B cell (primary cell): Measurements from ENCODE around the gene HOXD1. TPM values are rescaled to one million over a fixed set of nuclear protein-coding genes. Genes with fewer than 3 reads are reported as not detected.

Source experiments
- ATAC-seq: fragments of 200-7000 bp; cut with Tn5 transposase; one replicate; pipeline ENCODE4 v1.10.0; 2021; ENCODE audit warnings: low read depth, mild to moderate bottlenecking, moderate number of reproducible peaks, moderate library complexity
- CTCF ChIA-PET: fragments of 350-600 bp; sonication (Branson Sonifier 250); formaldehyde crosslinking; loops from one replicate; lab custom pipeline; 2021; ENCODE audit warnings: antibody characterized with exemption, inconsistent platforms; lab: Charles Lee
- POLR2A ChIA-PET: fragments of 350-600 bp; sonication (Branson Sonifier 250); formaldehyde crosslinking; loops from one replicate; lab custom pipeline; 2021; ENCODE audit warnings: antibody characterized with exemption; lab: Charles Lee
- DNase-seq: peaks from one replicate; pipeline ENCODE4 v3.0.0; 2013
- H2AFZ ChIP-seq: 2 replicates; pipeline ENCODE4 v1.6.1; 2012; ENCODE audit warnings: mild to moderate bottlenecking, low read depth, low read length; ENCODE audit not compliant: insufficient read depth, poor library complexity, severe bottlenecking
- H3K27ac ChIP-seq, 2 donors: 1 replicate in 1 of 2; 2 replicates in 1 of 2; pipeline ENCODE4 v1.5.1; 2012 to 2013; ENCODE audit warnings: low read length in 2 of 2, mild to moderate bottlenecking in 2 of 2, moderate library complexity in 1 of 2
- H3K27me3 ChIP-seq, 4 experiments: fragments of 200-600 bp in 1 of 4; sonication (generic) in 1 of 4; replicated peaks in 1 of 4; 1 replicate in 2 of 4; 2 replicates in 2 of 4; pipeline versions ENCODE4 v1.6.1 to v1.7.0; 2013 to 2016; ENCODE audit warnings: low read length in 3 of 4, mild to moderate bottlenecking in 2 of 4, mixed read lengths in 1 of 4, moderate library complexity in 1 of 4; ENCODE audit not compliant: insufficient read depth in 4 of 4, control insufficient read depth in 3 of 4; ENCODE audit errors: control extremely low read depth in 1 of 4
- H3K36me3 ChIP-seq, 2 experiments: replicated peaks in 1 of 2; 1 replicate in 1 of 2; 2 replicates in 1 of 2; pipeline versions ENCODE4 v1.6.1 to v1.7.1; 2013; ENCODE audit warnings: low read length in 1 of 2; ENCODE audit not compliant: insufficient read depth in 2 of 2, control insufficient read depth in 1 of 2; ENCODE audit errors: control extremely low read depth in 1 of 2, extremely low read depth in 1 of 2
- H3K4me1 ChIP-seq, 2 donors: fragments of 200-600 bp in 1 of 2; sonication (generic) in 1 of 2; 1 replicate in 1 of 2; 2 replicates in 1 of 2; pipeline versions ENCODE4 v1.5.1 to v1.6.1; 2013 to 2017; ENCODE audit warnings: low read length in 2 of 2; ENCODE audit not compliant: control insufficient read depth in 2 of 2, insufficient read depth in 2 of 2
- H3K4me2 ChIP-seq: replicated peaks from 2 replicates; pipeline ENCODE3; 2012; ENCODE audit warnings: mild to moderate bottlenecking, low read depth, low read length; ENCODE audit not compliant: poor library complexity, severe bottlenecking
- H3K4me3 ChIP-seq, 5 experiments: fragments of 200-600 bp in 1 of 5; sonication (generic) in 1 of 5; 1 replicate in 3 of 5; 2 replicates in 2 of 5; pipeline versions ENCODE4 v1.5.1 to v1.7.0; 2011 to 2016; ENCODE audit warnings: low read length in 4 of 5, mild to moderate bottlenecking in 4 of 5, low read depth in 2 of 5, control low read depth in 1 of 5, moderate library complexity in 1 of 5; ENCODE audit not compliant: insufficient read depth in 1 of 5; ENCODE audit errors: control extremely low read depth in 1 of 5, extremely low read depth in 1 of 5
- H3K79me2 ChIP-seq: fragments of 200-600 bp; sonication (generic); one replicate; pipeline ENCODE4 v1.6.0; 2016; ENCODE audit warnings: low read length; ENCODE audit not compliant: control insufficient read depth, insufficient read depth
- H3K9ac ChIP-seq: fragments of 200-600 bp; sonication (generic); 2 replicates; pipeline ENCODE4 v1.6.1; 2017; ENCODE audit warnings: mild to moderate bottlenecking, low read length, moderate library complexity
- H3K9me3 ChIP-seq, 3 donors: one replicate each; pipeline versions ENCODE4 v1.6.1 to v1.7.1; 2013; ENCODE audit warnings: low read length in 2 of 3; ENCODE audit not compliant: control insufficient read depth in 2 of 3, insufficient read depth in 1 of 3; ENCODE audit errors: control extremely low read depth in 1 of 3
- H4K20me1 ChIP-seq: 2 replicates; pipeline ENCODE4 v1.6.0; 2012; ENCODE audit warnings: mild to moderate bottlenecking, low read length; ENCODE audit not compliant: insufficient read depth, control insufficient read depth, poor library complexity, severe bottlenecking
- H3K27ac Mint-ChIP-seq: one replicate; pipeline ENCODE4 v1.8.0; 2021; ENCODE audit warnings: mixed read lengths
- H3K27me3 Mint-ChIP-seq: one replicate; pipeline ENCODE4 v1.8.0; 2021; ENCODE audit warnings: mixed read lengths
- H3K4me1 Mint-ChIP-seq: one replicate; pipeline ENCODE4 v1.8.0; 2021; ENCODE audit warnings: mixed read lengths
- H3K4me3 Mint-ChIP-seq: one replicate; pipeline ENCODE4 v1.8.0; 2021; ENCODE audit warnings: mixed read lengths
- H3K9me3 Mint-ChIP-seq: one replicate; pipeline ENCODE4 v1.8.0; 2022; ENCODE audit warnings: mixed read lengths; ENCODE audit not compliant: insufficient read depth
- EZH2 ChIP-seq: IDR thresholded peaks from 2 replicates; pipeline ENCODE4 v1.6.1; 2012; ENCODE audit warnings: borderline replicate concordance, low read depth, mild to moderate bottlenecking, moderate library complexity, low read length; ENCODE audit not compliant: insufficient read depth, poor library complexity, severe bottlenecking
- WGBS: methylation state at CpG from one replicate; pipeline ENCODE4 v1.1.5; 2013; ENCODE audit warnings: missing lambda C conversion rate; ENCODE audit not compliant: insufficient coverage; 5-methylcytosine and 5-hydroxymethylcytosine counted together
- intact Hi-C: fragments of 100-400 bp; cut with micrococcal nuclease; formaldehyde crosslinking; loops from one replicate; pipeline ENCODE4 v1.10.0; 2022
- polyA plus RNA-seq: library from polyadenylated mRNA; depleted of rRNA; stranded (reverse); fragments of >200 nt; gene quantifications from 2 replicates; pipeline ENCODE4 v1.2.3, GENCODE V29; 2012
- total RNA-seq, 2 donors: library from RNA; stranded (reverse); fragments of 120-200 nt in 1 of 2; gene quantifications; 1 replicate in 1 of 2; 2 replicates in 1 of 2; pipeline versions ENCODE4 v1.2.3 to v1.2.4, GENCODE V29; 2013 to 2022
- TF ChIP-seq, protein P1 (sequence below): fragments of 200-600 bp; IDR thresholded peaks from one replicate; pipeline ENCODE4 v1.8.0; 2022; ENCODE audit warnings: antibody characterized with exemption, mild to moderate bottlenecking

Gene HOXD1
- total and polyA plus RNA-seq, 2 donors (not counting 1 experiment from before 2014, with no cell fraction given), result not detected

DNA sequence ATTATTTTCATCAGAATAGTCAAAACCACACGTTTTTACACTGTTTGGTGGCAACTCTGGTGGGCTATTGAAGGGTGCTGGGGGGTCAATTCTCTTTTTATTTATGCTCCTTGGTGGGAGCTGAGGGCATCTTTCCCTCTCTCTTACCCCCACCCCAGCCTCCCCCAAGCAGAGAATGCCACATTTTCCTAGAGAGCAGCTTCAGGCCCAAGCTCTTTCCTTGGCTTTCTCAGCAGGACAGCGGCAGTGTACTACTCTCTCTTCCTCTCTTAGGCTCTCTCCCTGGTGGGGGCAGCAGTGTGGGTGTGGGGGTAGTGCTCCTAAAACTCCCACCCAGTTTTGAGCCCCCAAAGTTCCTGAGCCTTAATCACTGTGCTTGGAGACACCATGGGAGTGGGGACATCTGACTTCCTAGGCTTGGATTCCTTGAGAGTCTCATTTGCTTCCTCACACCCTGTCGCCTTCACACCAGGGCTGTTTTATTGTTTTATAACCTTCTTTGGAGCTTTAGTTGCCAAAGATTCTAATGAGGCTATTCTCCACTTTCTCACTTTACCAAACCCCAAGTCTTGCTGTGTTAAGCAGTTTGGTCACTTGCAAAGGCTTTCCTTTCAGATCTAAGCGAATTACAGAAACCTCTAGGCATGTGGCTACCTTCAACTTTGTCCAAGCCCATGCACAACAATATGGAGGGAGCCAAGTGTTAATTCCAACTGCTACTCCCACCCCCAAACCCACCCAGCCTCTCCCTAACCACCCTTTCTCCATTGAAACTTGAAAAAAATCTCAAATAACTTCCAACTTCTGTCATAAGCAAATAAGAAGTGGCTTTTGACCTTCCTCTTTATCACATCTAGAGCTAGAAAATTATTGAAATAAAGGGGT lies 43.1 kb upstream of the HOXD1 start:
- DNase-seq, result no peak
- CTCF ChIA-PET, result interaction anchor here (0.7 kb wide), 2 partner anchors 233 to 310 kb away, joined by 3 read pairs; no protein-coding TSS in a partner anchor
- no peaks in the 10 kb centered on the region for H4K20me1 ChIP-seq
- Mint-ChIP-seq H3K4me1 (peaks cover 7% of the 10 kb centered on the region), H3K9me3 (no peaks in the 10 kb centered on the region), H3K27ac (no peak overlapping the region), H3K4me3 (no peak overlapping the region), H3K27me3 (peaks cover 76% of the 10 kb centered on the region)
- no peaks in the 10 kb centered on the region for H3K79me2 ChIP-seq
- H3K9me3 ChIP-seq, result peaks cover 0 to 21% (median 0%) of the 10 kb centered on the region in 3 donors
- H3K36me3 ChIP-seq, result no peaks in the 10 kb centered on the region
- no peak overlapping the region for H3K4me2 ChIP-seq
- POLR2A ChIA-PET, result no interaction called here
- no peak overlapping the region for H3K27ac ChIP-seq
- intact Hi-C loops, result no loop called here
- H2AFZ ChIP-seq, result no peak overlapping the region
- H3K27me3 ChIP-seq, result peaks cover 0 to 92% (median 60%) of the 10 kb centered on the region in 4 experiments
- ATAC-seq, result no peak
- H3K4me1 ChIP-seq, result peaks cover 7 to 13% of the 10 kb centered on the region in 2 donors
- no peak overlapping the region for H3K4me3 ChIP-seq
- TF ChIP-seq, protein P1, sequence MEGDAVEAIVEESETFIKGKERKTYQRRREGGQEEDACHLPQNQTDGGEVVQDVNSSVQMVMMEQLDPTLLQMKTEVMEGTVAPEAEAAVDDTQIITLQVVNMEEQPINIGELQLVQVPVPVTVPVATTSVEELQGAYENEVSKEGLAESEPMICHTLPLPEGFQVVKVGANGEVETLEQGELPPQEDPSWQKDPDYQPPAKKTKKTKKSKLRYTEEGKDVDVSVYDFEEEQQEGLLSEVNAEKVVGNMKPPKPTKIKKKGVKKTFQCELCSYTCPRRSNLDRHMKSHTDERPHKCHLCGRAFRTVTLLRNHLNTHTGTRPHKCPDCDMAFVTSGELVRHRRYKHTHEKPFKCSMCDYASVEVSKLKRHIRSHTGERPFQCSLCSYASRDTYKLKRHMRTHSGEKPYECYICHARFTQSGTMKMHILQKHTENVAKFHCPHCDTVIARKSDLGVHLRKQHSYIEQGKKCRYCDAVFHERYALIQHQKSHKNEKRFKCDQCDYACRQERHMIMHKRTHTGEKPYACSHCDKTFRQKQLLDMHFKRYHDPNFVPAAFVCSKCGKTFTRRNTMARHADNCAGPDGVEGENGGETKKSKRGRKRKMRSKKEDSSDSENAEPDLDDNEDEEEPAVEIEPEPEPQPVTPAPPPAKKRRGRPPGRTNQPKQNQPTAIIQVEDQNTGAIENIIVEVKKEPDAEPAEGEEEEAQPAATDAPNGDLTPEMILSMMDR, result no peak
- no peak for TF ChIP-seq EZH2
- no peak overlapping the region for H3K9ac ChIP-seq
- WGBS, result 43% methylated on average over 1 of the region's 4 CpGs

DNA sequence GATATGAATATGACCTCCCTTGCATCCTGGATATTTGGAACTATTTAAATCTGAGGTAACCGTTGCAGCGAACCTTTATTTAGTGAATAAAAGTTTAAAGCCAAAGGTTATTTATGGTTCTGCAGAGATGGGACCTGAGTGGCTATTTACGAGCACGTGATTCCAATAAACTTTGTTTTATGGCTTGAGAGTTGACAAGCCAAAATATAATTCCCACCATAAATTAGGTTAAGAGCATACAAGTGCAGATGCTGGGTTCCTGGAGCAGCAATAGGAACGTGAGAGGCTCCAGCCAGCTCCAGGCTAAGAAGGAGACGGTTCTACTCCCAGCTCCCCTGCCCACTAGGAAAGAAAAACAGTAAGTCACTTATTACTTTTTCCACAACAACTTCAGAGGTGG lies 42.4 kb upstream of the HOXD1 start:
- Histone ChIP-seq H3K4me2 (no peak overlapping the region), H3K79me2 (no peaks in the 10 kb centered on the region), H3K9me3 (peaks cover 0 to 19% (median 0%) of the 10 kb centered on the region in 3 donors), H3K4me1 (peaks cover 0 to 5% of the 10 kb centered on the region in 2 donors), H4K20me1 (no peaks in the 10 kb centered on the region), H3K4me3 (no peak overlapping the region), H3K9ac (no peak overlapping the region), H3K27me3 (peaks cover 0 to 92% (median 60%) of the 10 kb centered on the region in 4 experiments), H3K36me3 (no peaks in the 10 kb centered on the region), H2AFZ (no peak overlapping the region), H3K27ac (no peak overlapping the region)
- ChIA-PET CTCF (interaction anchor here (0.7 kb wide), 2 partner anchors 232 to 309 kb away, joined by 3 read pairs; no protein-coding TSS in a partner anchor), POLR2A (no interaction called here)
- WGBS, result 14% methylated on average over 2 of the region's 6 CpGs
- intact Hi-C loops, result no loop called here
- ATAC-seq, result no peak
- Mint-ChIP-seq H3K27me3 (peaks cover 80% of the 10 kb centered on the region), H3K4me3 (no peak overlapping the region), H3K4me1 (peaks cover 4% of the 10 kb centered on the region), H3K27ac (no peak overlapping the region), H3K9me3 (no peaks in the 10 kb centered on the region)
- TF ChIP-seq, protein P1, result no peak
- DNase-seq, result no peak
